ENCODE data around the gene TESMIN.

The TESMIN gene

DNA sequence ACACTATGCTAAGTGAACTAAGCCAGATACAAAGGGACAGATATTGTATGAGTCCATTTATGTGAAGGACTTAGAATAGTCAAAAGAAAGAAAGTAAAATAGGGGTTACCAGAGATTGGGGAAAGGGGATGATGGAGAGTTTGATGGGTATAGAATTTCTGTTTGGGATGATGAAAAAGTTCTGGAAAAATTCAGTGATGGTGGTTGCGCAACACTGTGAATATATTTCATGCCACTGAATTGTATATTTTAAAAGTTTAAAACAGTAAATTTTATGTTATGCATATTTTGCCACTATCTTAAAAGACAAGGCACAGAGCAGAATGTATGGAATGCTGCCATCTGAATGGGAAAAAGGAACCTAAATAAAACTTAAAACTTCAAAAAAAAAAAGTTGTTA lies 29.2 kb downstream of the TESMIN start:
- TF ChIP-seq, protein P1, sequence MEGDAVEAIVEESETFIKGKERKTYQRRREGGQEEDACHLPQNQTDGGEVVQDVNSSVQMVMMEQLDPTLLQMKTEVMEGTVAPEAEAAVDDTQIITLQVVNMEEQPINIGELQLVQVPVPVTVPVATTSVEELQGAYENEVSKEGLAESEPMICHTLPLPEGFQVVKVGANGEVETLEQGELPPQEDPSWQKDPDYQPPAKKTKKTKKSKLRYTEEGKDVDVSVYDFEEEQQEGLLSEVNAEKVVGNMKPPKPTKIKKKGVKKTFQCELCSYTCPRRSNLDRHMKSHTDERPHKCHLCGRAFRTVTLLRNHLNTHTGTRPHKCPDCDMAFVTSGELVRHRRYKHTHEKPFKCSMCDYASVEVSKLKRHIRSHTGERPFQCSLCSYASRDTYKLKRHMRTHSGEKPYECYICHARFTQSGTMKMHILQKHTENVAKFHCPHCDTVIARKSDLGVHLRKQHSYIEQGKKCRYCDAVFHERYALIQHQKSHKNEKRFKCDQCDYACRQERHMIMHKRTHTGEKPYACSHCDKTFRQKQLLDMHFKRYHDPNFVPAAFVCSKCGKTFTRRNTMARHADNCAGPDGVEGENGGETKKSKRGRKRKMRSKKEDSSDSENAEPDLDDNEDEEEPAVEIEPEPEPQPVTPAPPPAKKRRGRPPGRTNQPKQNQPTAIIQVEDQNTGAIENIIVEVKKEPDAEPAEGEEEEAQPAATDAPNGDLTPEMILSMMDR (IDR thresholded peaks at IDR 0.05; ENCODE audit: borderline replicate concordance, control extremely low read depth, extremely low read depth, insufficient read depth, missing control alignments): no peak
- in situ Hi-C loops (cut with MboI; ENCODE audit: low sequenced_read_pairs, unreplicated experiment): no loop called here
- no peak for DNase-seq (ENCODE audit: low spot score)

DNA sequence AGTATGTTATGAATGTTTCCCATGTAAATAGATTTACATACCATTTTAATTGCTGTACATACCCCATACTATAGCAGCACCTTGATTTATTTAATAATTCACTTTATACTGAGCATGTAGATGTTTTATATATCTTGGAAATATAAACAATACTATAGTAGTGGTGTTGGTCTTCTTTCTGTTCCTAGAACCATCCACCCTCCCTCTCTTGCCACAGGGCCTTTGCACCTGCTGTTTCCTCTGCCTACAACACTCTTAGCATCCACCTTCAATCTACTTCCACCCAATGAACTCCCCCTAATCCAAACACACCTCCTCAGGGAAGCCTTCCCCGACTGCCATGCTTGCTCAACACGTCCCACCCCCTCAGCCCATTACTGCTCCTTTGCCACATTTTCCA lies 30.2 kb downstream of the TESMIN start:
- in situ Hi-C loops (cut with MboI; ENCODE audit: low sequenced_read_pairs, unreplicated experiment): no loop called here
- DNase-seq (ENCODE audit: low spot score): no peak
- TF ChIP-seq, protein P1 (IDR thresholded peaks at IDR 0.05; ENCODE audit: borderline replicate concordance, control extremely low read depth, extremely low read depth, insufficient read depth, missing control alignments): no peak

DNA sequence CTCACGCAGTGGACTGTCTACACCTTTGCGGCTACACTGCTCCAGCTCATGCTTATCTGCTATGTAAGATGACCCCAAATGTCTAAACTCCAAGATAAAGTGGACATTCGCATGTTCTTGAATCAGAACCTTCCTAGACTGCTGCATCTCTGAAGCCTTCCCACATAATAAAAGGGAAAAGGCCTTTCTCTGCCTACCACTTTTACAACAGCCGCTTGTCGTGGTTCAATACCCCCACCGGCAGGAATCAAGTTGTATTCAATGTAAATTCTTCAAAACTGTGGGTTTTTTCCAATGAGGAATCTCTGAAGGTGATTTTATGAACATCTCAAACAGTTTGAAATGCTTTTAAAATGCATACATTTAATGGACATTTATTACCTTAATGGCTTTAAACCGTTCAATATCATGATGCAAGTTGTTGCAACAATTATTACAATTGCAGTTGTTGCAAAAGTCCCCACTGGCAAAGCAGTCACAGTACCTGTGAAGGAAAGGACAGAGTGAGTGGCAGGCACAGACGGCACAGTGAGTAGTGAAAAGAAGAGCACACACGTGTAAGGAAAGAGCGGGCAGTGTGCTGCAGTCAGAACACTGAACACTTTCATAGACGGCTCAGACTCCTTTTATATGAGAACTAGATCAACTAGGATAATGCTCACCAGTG lies 35.7 kb downstream of the TESMIN start:
- in situ Hi-C loops (cut with MboI; ENCODE audit: low sequenced_read_pairs, unreplicated experiment): no loop called here
- TF ChIP-seq, protein P1 (IDR thresholded peaks at IDR 0.05; ENCODE audit: borderline replicate concordance, control extremely low read depth, extremely low read depth, insufficient read depth, missing control alignments): no peak
- DNase-seq (ENCODE audit: low spot score): no peak

DNA sequence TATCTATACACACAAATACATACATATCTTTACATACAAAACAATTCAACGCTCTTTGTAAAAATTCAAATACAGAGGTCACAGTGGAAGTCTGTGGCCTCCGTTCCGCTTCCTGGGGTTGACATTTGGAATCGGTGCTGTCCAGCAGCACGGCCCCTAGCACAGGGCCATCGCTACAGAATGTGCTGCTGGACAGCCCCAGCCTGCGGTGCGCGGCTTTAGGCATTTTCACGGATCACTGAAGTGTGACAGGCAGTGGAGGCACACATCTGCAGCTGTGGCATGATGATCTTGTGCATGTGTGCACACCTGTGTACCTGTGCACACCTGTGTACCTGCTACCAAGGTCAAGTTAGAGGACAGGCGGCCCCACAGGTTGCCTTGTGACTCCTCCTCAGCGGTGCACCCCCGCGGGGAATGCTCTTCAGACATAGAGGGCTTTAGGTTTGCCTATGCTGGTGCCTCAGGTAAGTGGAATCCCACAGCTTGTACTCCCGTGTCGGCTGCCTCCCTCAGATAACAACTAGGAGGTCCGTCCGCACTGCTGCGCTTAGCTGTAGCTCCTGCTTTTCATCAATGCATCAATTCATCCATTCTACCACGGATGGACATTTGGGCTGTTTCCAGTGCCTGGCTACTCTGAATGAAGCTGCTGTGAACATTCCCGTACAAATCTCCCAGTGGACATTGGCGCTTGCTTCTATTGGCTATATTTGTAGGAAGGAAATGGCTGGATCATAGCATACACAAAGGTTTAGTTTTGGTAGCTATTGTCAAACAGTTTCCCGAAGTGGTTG lies 37.1 kb downstream of the TESMIN start:
- TF ChIP-seq, protein P1 (IDR thresholded peaks at IDR 0.05; ENCODE audit: borderline replicate concordance, control extremely low read depth, extremely low read depth, insufficient read depth, missing control alignments): no peak
- DNase-seq (ENCODE audit: low spot score): no peak
- in situ Hi-C loops (cut with MboI; ENCODE audit: low sequenced_read_pairs, unreplicated experiment): no loop called here

DNA sequence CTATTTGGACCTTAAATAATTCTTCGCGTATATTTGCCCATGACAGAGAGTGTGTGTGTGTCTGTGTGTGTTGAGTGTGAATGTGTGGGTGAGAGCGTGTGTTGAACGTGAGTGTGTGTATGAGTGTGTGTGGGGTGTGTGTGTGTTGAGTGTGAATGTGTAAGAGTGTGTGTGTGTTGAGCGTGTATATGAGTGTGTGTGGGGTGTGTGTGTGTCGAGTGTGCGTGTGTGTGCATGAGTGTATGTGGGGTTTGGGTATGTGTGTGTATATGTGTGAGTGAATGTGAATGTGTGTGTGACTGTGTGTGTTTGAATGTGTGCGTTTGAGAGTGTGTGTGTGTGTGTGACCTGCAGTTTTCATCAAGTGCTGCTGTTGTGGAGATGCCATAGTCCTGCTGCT lies 40.2 kb downstream of the TESMIN start:
- no peak for DNase-seq (ENCODE audit: low spot score)
- in situ Hi-C loops (cut with MboI; ENCODE audit: low sequenced_read_pairs, unreplicated experiment): no loop called here
- TF ChIP-seq, protein P1 (IDR thresholded peaks at IDR 0.05; ENCODE audit: borderline replicate concordance, control extremely low read depth, extremely low read depth, insufficient read depth, missing control alignments): no peak

DNA sequence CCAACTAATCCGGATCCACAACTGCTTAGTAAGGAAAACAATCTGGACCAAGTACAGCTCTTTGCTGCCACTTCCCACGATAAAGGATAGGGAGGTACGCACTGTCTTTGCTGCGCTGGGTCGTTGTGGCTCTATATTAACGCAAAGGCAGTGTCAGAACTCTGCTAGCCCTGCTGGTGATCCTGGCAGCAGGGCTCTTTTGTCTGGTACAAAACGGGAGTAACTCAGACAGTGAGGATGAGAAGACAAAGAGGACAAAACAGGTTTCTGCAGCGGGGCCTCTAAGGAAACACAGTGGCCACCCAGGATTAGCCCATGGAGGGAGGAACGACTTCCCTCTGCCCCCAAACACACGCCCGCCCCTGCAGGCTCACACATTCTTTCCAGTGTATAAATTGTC lies 40.9 kb downstream of the TESMIN start:
- DNase-seq (ENCODE audit: low spot score): no peak
- TF ChIP-seq, protein P1 (IDR thresholded peaks at IDR 0.05; ENCODE audit: borderline replicate concordance, control extremely low read depth, extremely low read depth, insufficient read depth, missing control alignments): no peak
- in situ Hi-C loops (cut with MboI; ENCODE audit: low sequenced_read_pairs, unreplicated experiment): no loop called here

All from GM13976 (cell line).